ENCODE measurements around the gene IL1A.
"Not testable (repeated sequence)": the region's sequence is repeated elsewhere in the genome, so short reads cannot be mapped to it uniquely, and the experiment has no call there.

The IL1A gene

DNA sequence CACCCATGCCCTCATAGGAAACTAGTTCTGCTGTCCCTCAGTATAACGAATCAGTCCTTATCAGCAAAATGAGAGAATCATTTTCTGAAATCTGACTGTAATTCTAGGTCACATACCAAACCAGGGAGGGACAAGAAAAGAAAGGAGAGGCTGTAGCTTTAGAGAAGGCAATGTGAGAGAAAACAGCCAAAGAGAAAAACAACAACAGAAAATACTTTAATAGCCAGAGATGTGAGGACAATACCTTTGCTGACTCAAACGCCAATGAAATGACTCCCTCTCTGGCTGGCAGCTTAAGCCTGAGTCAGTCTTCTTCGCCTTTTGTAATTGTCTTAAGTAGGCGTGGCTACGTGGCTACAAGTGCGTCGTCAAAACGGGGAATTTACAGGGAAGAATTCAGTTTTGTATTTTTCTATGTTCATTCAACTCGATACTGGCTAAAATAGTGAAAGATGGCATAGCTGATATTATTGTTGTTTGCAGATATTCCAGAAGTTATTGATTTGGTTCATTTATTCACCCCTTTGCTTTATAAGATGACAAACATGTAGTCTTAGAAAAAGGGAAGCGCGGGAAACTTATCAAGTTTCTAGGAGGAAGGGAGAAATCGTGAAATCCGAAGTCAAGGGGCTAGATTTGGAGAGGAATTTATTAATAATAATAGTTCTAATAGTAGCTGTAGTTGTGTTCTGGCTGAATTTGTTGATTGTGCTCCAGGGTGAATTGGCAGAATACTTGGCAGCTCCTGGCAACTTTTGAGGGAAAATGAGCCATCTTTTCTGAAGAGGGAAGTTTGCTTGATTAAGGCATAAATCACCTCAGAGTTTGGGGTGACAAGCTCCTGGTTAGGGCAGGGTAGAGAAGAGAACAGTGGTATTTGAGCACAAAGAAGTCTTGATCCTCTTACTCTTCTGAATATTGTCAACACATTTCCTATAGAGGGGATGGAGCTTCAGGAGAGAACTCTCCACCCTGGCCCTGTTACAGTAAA is at the start of gene IL1A:
Gene IL1A, minus strand, starts transcription at position 295 of the 991 bp plus-strand sequence. CDS start 723 bp downstream, outside the sequence.
- no peak within 1 kb of the TSS for H3K27ac ChIP-seq (ENCODE audit: low read depth, low read length)
- H3K9me3 ChIP-seq (ENCODE audit: control insufficient read depth, insufficient read depth, low read depth, low read length) = no peaks in the 10 kb centered on the region
- H3K9ac ChIP-seq (ENCODE audit: low read length) = no peak within 1 kb of the TSS
- no peaks in the 10 kb centered on the region for H3K36me3 ChIP-seq (ENCODE audit: control insufficient read depth, insufficient read depth, low read length)
- H3K27me3 ChIP-seq (ENCODE audit: control insufficient read depth, insufficient read depth, low read length) = no peaks in the 10 kb centered on the region
- H3K4me3 ChIP-seq (ENCODE audit: low read depth, low read length) = peak within 1 kb of the TSS; percentile 41; the same call in 1 of the 2 replicates
- peaks cover 25% of the 10 kb centered on the region for H3K4me1 ChIP-seq (ENCODE audit: control insufficient read depth, insufficient read depth, low read length)

DNA sequence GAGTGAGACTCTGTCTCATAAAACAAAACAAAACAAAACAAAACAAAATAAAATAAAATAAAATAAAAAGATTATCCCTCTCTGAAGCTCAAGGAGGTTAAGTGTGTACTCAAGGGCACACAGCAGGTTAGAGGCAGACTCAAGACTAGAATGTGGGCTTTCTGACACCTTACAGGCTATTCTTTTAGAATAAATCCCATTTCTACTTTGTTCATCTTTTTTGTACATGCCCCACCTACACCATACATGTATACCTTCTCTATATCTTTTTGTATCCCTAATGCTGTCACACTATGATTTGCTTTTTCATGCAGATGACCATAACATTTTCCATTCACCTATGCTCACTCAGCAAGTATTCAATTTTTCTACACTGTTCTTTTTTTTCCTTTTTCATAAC is 49.7 kb upstream of the IL1A start:
- Histone ChIP-seq H3K36me3 (ENCODE audit: control insufficient read depth, insufficient read depth, low read length) (no peaks in the 10 kb centered on the region), H3K9me3 (ENCODE audit: control insufficient read depth, insufficient read depth, low read depth, low read length) (no peaks in the 10 kb centered on the region), H3K9ac (ENCODE audit: low read length) (no peak overlapping the region), H3K27me3 (ENCODE audit: control insufficient read depth, insufficient read depth, low read length) (no peaks in the 10 kb centered on the region), H3K4me3 (ENCODE audit: low read depth, low read length) (no peak overlapping the region), H3K4me1 (ENCODE audit: control insufficient read depth, insufficient read depth, low read length) (peaks cover 12% of the 10 kb centered on the region), H3K27ac (ENCODE audit: low read depth, low read length) (no peak overlapping the region)

DNA sequence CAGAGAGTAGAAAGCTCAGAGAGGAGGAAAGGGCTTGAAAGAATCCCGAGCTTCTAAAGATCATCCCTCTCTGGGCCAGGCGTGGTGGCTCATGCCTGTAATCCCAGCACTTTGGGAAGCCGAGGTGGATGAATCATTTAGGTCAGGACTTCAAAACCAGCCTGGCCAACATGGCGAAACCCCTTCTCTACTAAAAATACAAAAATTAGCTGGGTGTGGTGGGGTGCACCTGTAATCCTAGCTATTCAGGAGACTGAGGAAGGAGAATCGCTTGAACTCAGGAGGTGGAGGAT is 49.3 kb upstream of the IL1A start:
- H3K4me3 ChIP-seq (ENCODE audit: low read depth, low read length); H3K27me3 ChIP-seq (ENCODE audit: control insufficient read depth, insufficient read depth, low read length); H3K9ac ChIP-seq (ENCODE audit: low read length); H3K9me3 ChIP-seq (ENCODE audit: control insufficient read depth, insufficient read depth, low read depth, low read length); H3K27ac ChIP-seq (ENCODE audit: low read depth, low read length); H3K36me3 ChIP-seq (ENCODE audit: control insufficient read depth, insufficient read depth, low read length): not testable (repeated sequence)
- H3K4me1 ChIP-seq (ENCODE audit: control insufficient read depth, insufficient read depth, low read length) = peaks cover 12% of the 10 kb centered on the region

GRCh38 chr2:112832841-112833638 is 48.7 kb upstream of the IL1A start:
- H3K9ac ChIP-seq (ENCODE audit: low read length) = no peak overlapping the region
- no peak overlapping the region for H3K27ac ChIP-seq (ENCODE audit: low read depth, low read length)
- no peak overlapping the region for H3K4me3 ChIP-seq (ENCODE audit: low read depth, low read length)
- H3K4me1 ChIP-seq (ENCODE audit: control insufficient read depth, insufficient read depth, low read length) = peaks cover 12% of the 10 kb centered on the region
- no peaks in the 10 kb centered on the region for H3K27me3 ChIP-seq (ENCODE audit: control insufficient read depth, insufficient read depth, low read length)
- no peaks in the 10 kb centered on the region for H3K9me3 ChIP-seq (ENCODE audit: control insufficient read depth, insufficient read depth, low read depth, low read length)
- no peaks in the 10 kb centered on the region for H3K36me3 ChIP-seq (ENCODE audit: control insufficient read depth, insufficient read depth, low read length)

GRCh38 chr2:112831946-112832840 is 47.9 kb upstream of the IL1A start:
- H3K27ac ChIP-seq (ENCODE audit: low read depth, low read length) = no peak overlapping the region
- H3K9me3 ChIP-seq (ENCODE audit: control insufficient read depth, insufficient read depth, low read depth, low read length) = no peaks in the 10 kb centered on the region

GRCh38 chr2:112831513-112831845 is 47.2 kb upstream of the IL1A start:
- Histone ChIP-seq H3K27me3 (ENCODE audit: control insufficient read depth, insufficient read depth, low read length) (no peaks in the 10 kb centered on the region), H3K4me3 (ENCODE audit: low read depth, low read length) (no peak overlapping the region), H3K4me1 (ENCODE audit: control insufficient read depth, insufficient read depth, low read length) (peaks cover 7% of the 10 kb centered on the region), H3K9me3 (ENCODE audit: control insufficient read depth, insufficient read depth, low read depth, low read length) (no peaks in the 10 kb centered on the region), H3K9ac (ENCODE audit: low read length) (no peak overlapping the region), H3K36me3 (ENCODE audit: control insufficient read depth, insufficient read depth, low read length) (no peaks in the 10 kb centered on the region), H3K27ac (ENCODE audit: low read depth, low read length) (no peak overlapping the region)

More at GRCh38 chr2:112831946-112832840, 47.9 kb upstream of the IL1A start:
- H3K9ac ChIP-seq (ENCODE audit: low read length) = no peak overlapping the region
- H3K4me1 ChIP-seq (ENCODE audit: control insufficient read depth, insufficient read depth, low read length) = peaks cover 12% of the 10 kb centered on the region
- no peak overlapping the region for H3K4me3 ChIP-seq (ENCODE audit: low read depth, low read length)
- no peaks in the 10 kb centered on the region for H3K36me3 ChIP-seq (ENCODE audit: control insufficient read depth, insufficient read depth, low read length)
- H3K27me3 ChIP-seq (ENCODE audit: control insufficient read depth, insufficient read depth, low read length) = no peaks in the 10 kb centered on the region

- peaks cover 1% of the 10 kb centered on the region; the same call in 1 of the 2 replicates for H3K4me1 ChIP-seq (ENCODE audit: control insufficient read depth, insufficient read depth, low read length)
- no peak overlapping the region for H3K9ac ChIP-seq (ENCODE audit: low read length)
- H3K4me3 ChIP-seq (ENCODE audit: low read depth, low read length) = no peak overlapping the region
- H3K36me3 ChIP-seq (ENCODE audit: control insufficient read depth, insufficient read depth, low read length) = no peaks in the 10 kb centered on the region
- H3K9me3 ChIP-seq (ENCODE audit: control insufficient read depth, insufficient read depth, low read depth, low read length) = 0 out of 2 replicates have a peak, but pooled peaks cover 3% of the 10 kb centered on the region
- H3K27me3 ChIP-seq (ENCODE audit: control insufficient read depth, insufficient read depth, low read length) = no peaks in the 10 kb centered on the region
- no peak overlapping the region for H3K27ac ChIP-seq (ENCODE audit: low read depth, low read length)
These were observed 46.6 kb upstream of the IL1A start for GRCh38 chr2:112830682-112831512.

- H3K9me3 ChIP-seq (ENCODE audit: control insufficient read depth, insufficient read depth, low read depth, low read length) = 0 out of 2 replicates have a peak, but pooled peaks cover 3% of the 10 kb centered on the region
- no peaks in the 10 kb centered on the region for H3K4me1 ChIP-seq (ENCODE audit: control insufficient read depth, insufficient read depth, low read length)
- no peaks in the 10 kb centered on the region for H3K27me3 ChIP-seq (ENCODE audit: control insufficient read depth, insufficient read depth, low read length)
- H3K27ac ChIP-seq (ENCODE audit: low read depth, low read length) = no peak overlapping the region
- H3K9ac ChIP-seq (ENCODE audit: low read length) = no peak overlapping the region
- no peaks in the 10 kb centered on the region for H3K36me3 ChIP-seq (ENCODE audit: control insufficient read depth, insufficient read depth, low read length)
- H3K4me3 ChIP-seq (ENCODE audit: low read depth, low read length) = no peak overlapping the region
These were observed 45.8 kb upstream of the IL1A start for GRCh38 chr2:112829961-112830681.

DNA sequence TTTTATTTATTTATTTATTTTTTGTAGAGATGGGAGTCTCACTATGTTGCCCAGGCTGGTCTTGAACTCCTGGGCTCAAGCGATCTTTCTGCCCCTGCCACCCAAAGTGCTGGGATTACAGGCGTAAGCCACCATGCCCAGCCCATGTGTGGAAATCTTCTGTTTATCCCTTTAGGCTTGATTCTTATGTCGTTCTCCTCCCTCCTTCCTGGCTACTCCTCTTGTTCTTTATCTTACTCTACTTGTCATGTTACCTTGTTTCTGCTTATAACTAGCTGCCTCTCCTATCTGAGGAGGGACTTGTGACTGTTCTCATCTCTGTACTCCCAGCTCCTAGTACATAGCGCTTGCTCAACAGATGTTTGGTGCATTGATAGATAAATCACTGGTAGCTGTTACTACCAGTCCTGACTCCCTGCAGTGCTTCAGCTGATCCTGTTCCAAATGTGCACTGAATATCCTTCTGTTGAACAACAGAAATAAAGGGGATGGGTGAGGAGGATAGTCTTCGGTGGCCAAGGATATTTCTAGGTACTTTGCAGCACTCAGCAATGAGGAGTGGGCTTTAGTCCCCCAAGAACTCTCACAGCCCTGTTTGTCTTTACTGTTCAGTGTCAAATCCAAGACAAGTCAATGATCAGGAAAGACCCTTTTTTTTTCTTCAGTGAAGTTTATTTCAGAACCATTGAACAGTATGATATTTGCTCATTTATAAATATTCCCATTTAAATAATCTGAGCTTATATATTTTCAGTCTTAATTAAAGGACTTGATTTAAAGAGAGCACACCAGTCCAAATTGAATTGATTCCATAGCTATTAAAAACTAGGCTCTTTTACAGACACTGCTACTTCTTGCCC is 45.0 kb upstream of the IL1A start:
- no peaks in the 10 kb centered on the region for H3K27me3 ChIP-seq (ENCODE audit: control insufficient read depth, insufficient read depth, low read length)
- no peak overlapping the region for H3K27ac ChIP-seq (ENCODE audit: low read depth, low read length)
- 0 out of 2 replicates have a peak, but pooled peaks cover 3% of the 10 kb centered on the region for H3K9me3 ChIP-seq (ENCODE audit: control insufficient read depth, insufficient read depth, low read depth, low read length)
- H3K4me1 ChIP-seq (ENCODE audit: control insufficient read depth, insufficient read depth, low read length) = no peaks in the 10 kb centered on the region
- H3K9ac ChIP-seq (ENCODE audit: low read length) = no peak overlapping the region
- H3K36me3 ChIP-seq (ENCODE audit: control insufficient read depth, insufficient read depth, low read length) = no peaks in the 10 kb centered on the region
- no peak overlapping the region for H3K4me3 ChIP-seq (ENCODE audit: low read depth, low read length)

Data from HUES6 (cell line).